Mucosa of descending colon (tissue), 3 donors: ENCODE measurements around the gene PRR23C. TPM values are rescaled to one million over a fixed set of nuclear protein-coding genes. Genes with fewer than 3 reads are reported as not detected.
A peak's percentile ranks its signal among the peaks of the same experiment; 100 is the strongest.
"Not testable (repeated sequence)": the region's sequence is repeated elsewhere in the genome, so short reads cannot be mapped to it uniquely, and the experiment has no call there.

Experiments used
- ATAC-seq: fragments of 200-7000 bp; cut with Tn5 transposase; one replicate; pipeline ENCODE4 v1.9.1; 2020; ENCODE audit warnings: mild to moderate bottlenecking, moderate library complexity
- DNase-seq, 3 donors: peaks; one replicate each; pipeline ENCODE4 v3.0.0-alpha.2; 2020
- H3K36me3 ChIP-seq: fragments of 200-600 bp; one replicate; pipeline ENCODE4 v1.8.0; 2021; ENCODE audit warnings: low read depth, mild to moderate bottlenecking
- H3K4me1 ChIP-seq: fragments of 200-600 bp; one replicate; pipeline ENCODE4 v1.8.0; 2021; ENCODE audit warnings: low read depth, mild to moderate bottlenecking
- H3K4me3 ChIP-seq: fragments of 200-600 bp; one replicate; pipeline ENCODE4 v1.8.0; 2021; ENCODE audit warnings: mild to moderate bottlenecking
- H3K9me3 ChIP-seq: fragments of 200-600 bp; one replicate; pipeline ENCODE4 v1.8.0; 2021; ENCODE audit warnings: mild to moderate bottlenecking
- CTCF ChIP-seq: fragments of 200-600 bp; IDR thresholded peaks from one replicate; pipeline ENCODE4 v1.8.0; 2022; ENCODE audit warnings: antibody characterized with exemption, mild to moderate bottlenecking
- intact Hi-C, 2 donors: fragments of 100-400 bp; cut with DNase I in 1 of 2; cut with micrococcal nuclease in 1 of 2; formaldehyde crosslinking; loops; one replicate each; pipeline versions ENCODE4 v1.11.0 to v1.11.1; 2022; cut with DNase I, micrococcal nuclease
- total RNA-seq, 3 donors: library from RNA; stranded (reverse); fragmentation: NEBNext Ultra II Directional in 2 of 3; extraction: Animal tissue kit (Norgen Biotek cat#: 25700) in 2 of 3; gene quantifications; one replicate each; pipeline versions ENCODE4 v1.2.1 to v1.2.4, GENCODE V29; 2021 to 2023
- donor health status: DM: no; HTN: no; CAD: no; lungs with moderate emphysema.
- donor health status: DM: no; HTN: no; CAD: no.
- donor health status: DM: no; HTN: yes; CAD: no.

PRR23C gene
- total RNA-seq, 3 donors from 2014 or later = not detected

GRCh38 chr3:139032326-139033002 lies 12.2 kb downstream of the PRR23C start:
- ATAC-seq (peak; percentile 97), DNase-seq (peak in 1 of 3 donors; percentile 31)
- Histone ChIP-seq H3K4me3 (no peak overlapping the region), H3K36me3 (no peaks in the 10 kb centered on the region), H3K9me3 (peaks cover 14% of the 10 kb centered on the region), H3K4me1 (no peaks in the 10 kb centered on the region)
- TF ChIP-seq CTCF = no peak
- intact Hi-C loops = no loop called here

GRCh38 chr3:139030576-139030975 lies 14.1 kb downstream of the PRR23C start:
- DNase-seq, intact Hi-C loops, ATAC-seq, H3K36me3 ChIP-seq, H3K4me1 ChIP-seq, H3K4me3 ChIP-seq: not testable (repeated sequence)
- peaks cover 14% of the 10 kb centered on the region for H3K9me3 ChIP-seq

GRCh38 chr3:139024968-139025367 lies 19.7 kb downstream of the PRR23C start:
- Histone ChIP-seq H3K9me3 (peaks cover 3% of the 10 kb centered on the region), H3K36me3 (no peaks in the 10 kb centered on the region), H3K4me1 (no peaks in the 10 kb centered on the region), H3K4me3 (no peak overlapping the region)
- TF ChIP-seq CTCF = no peak
- no peak for ATAC-seq
- no peak for DNase-seq
- intact Hi-C loops = no loop called here

- ATAC-seq (no peak), DNase-seq (no peak)
- Histone ChIP-seq H3K9me3 (peaks cover 3% of the 10 kb centered on the region), H3K4me1 (no peaks in the 10 kb centered on the region), H3K36me3 (no peaks in the 10 kb centered on the region), H3K4me3 (no peak within 1 kb of the TSS)
- intact Hi-C loops = no loop called here
- TF ChIP-seq CTCF = no peak
Measured at GRCh38 chr3:139020868-139021234, 23.8 kb downstream of the PRR23C start, which contains the start of gene PRR23B. PRR23B (minus strand) TSS chr3:139020926; CDS start chr3:139020661, 265 bp downstream.

GRCh38 chr3:139020036-139020867 lies 24.4 kb downstream of the PRR23C start:
- Histone ChIP-seq H3K36me3 (no peaks in the 10 kb centered on the region), H3K4me1 (no peaks in the 10 kb centered on the region), H3K4me3 (no peak overlapping the region), H3K9me3 (peaks cover 3% of the 10 kb centered on the region)
- peak in 1 of 3 donors; percentile 33 for DNase-seq
- TF ChIP-seq CTCF = no peak
- ATAC-seq = no peak
- intact Hi-C loops = no loop called here

- DNase-seq = no peak
- Histone ChIP-seq H3K4me1 (no peaks in the 10 kb centered on the region), H3K4me3 (no peak overlapping the region), H3K9me3 (peaks cover 3% of the 10 kb centered on the region), H3K36me3 (no peaks in the 10 kb centered on the region)
- no peak for ATAC-seq
- TF ChIP-seq CTCF = no peak
- intact Hi-C loops = no loop called here
Measured at GRCh38 chr3:139016430-139017048, 28.2 kb downstream of the PRR23C start.
